Adrenal gland (tissue), 19 donors: ENCODE results near the gene SUGP1. TPM values are rescaled to one million over a fixed set of nuclear protein-coding genes. Genes with fewer than 3 reads are reported as not detected.

ENCODE experiments used
- DNase-seq, 7 donors: peaks; one replicate each; pipeline ENCODE4 v3.0.0-alpha.2; 2019 to 2020
- H3K27ac ChIP-seq, 5 donors: fragments of 200-600 bp; sonication (generic) in 4 of 5; 1 replicate in 3 of 5; 2 replicates in 2 of 5; pipeline versions ENCODE4 v1.5.1 to v1.8.0; 2016 to 2020; ENCODE audit warnings: mild to moderate bottlenecking in 1 of 5
- H3K27me3 ChIP-seq: fragments of 200-600 bp; 2 replicates; pipeline ENCODE4 v1.8.0; 2021
- H3K36me3 ChIP-seq, 2 donors: fragments of 200-600 bp; replicated peaks in 1 of 2; 1 replicate in 1 of 2; 2 replicates in 1 of 2; pipeline versions ENCODE4 v1.5.1 to v1.8.0; 2018 to 2022
- H3K4me1 ChIP-seq, 2 donors: fragments of 200-600 bp; replicated peaks in 1 of 2; 1 replicate in 1 of 2; 2 replicates in 1 of 2; pipeline versions ENCODE4 v1.5.1 to v1.8.0; 2018 to 2021
- H3K4me3 ChIP-seq, 4 donors: fragments of 200-600 bp; sonication (generic) in 3 of 4; one replicate each; pipeline ENCODE4 v1.5.1; 2016 to 2018
- H3K9me3 ChIP-seq, 3 donors: fragments of 200-600 bp; sonication (generic) in 1 of 3; replicated peaks in 1 of 3; 1 replicate in 2 of 3; 2 replicates in 1 of 3; pipeline versions ENCODE4 v1.5.1 to v1.8.0; 2016 to 2021
- POLR2A ChIP-seq, 2 donors: fragments of 450-650 bp; IDR thresholded peaks; one replicate each; pipeline ENCODE4 v1.6.1; 2017; ENCODE audit warnings: antibody characterized with exemption in 2 of 2, mild to moderate bottlenecking in 2 of 2, moderate library complexity in 1 of 2
- WGBS, 4 donors: extraction: QIAGEN DNeasy Blood & Tissue Kit in 2 of 4; methylation state at CpG; one replicate each; pipeline versions ENCODE4 v1.1.5 to v1.1.7; 2013 to 2017; 5-methylcytosine and 5-hydroxymethylcytosine counted together
- intact Hi-C, 2 donors: fragments of 100-400 bp; cut with DNase I; formaldehyde crosslinking; loops; one replicate each; pipeline versions ENCODE4 v1.14.1 to v1.15.0; 2022 to 2023
- long read RNA-seq, 10 donors: library from polyadenylated mRNA in 3 of 10; unstranded in 2 of 10; stranded (forward) in 1 of 10; transcript quantifications; one replicate each; pipeline ENCODE4 v2.0.0 and lab custom pipeline, GENCODE V29; 2021 to 2026
- polyA plus RNA-seq, 3 donors: library from polyadenylated mRNA; stranded (reverse); fragments of 200-250 nt in 2 of 3; fragments of 350-450 nt in 1 of 3; fragmentation: Illumina TruSeq in 1 of 3; extraction: RNeasy Lipid Tissue Mini Kit (QIAGEN cat#74804) in 1 of 3; gene quantifications; one replicate each; pipeline ENCODE4 v1.2.3, GENCODE V29; 2013 to 2014
- total RNA-seq, 9 donors: library from RNA; depleted of rRNA in 4 of 9; stranded (reverse); fragments of >200 nt in 4 of 9; fragments of 120-200 nt in 1 of 9; fragmentation: NEBNext Ultra II Directional in 1 of 9; extraction: Animal tissue kit (Norgen Biotek cat#: 25700) in 1 of 9; gene quantifications; one replicate each; pipeline versions ENCODE4 v1.1.0 to v1.2.4, GENCODE V29; 2013 to 2023
- TF ChIP-seq, protein P1 (sequence below), 6 experiments: fragments of 450-650 bp in 4 of 6; fragments of 200-600 bp in 2 of 6; sonication (generic) in 1 of 6; IDR thresholded peaks; 1 replicate in 5 of 6; 2 replicates in 1 of 6; pipeline versions ENCODE4 v1.5.1 to v1.8.0; 2016 to 2021; ENCODE audit warnings: antibody characterized with exemption in 6 of 6, mild to moderate bottlenecking in 2 of 6, moderate library complexity in 1 of 6
- donor health status: healthy with polysubstance abuse.
- donor health status: Bipolar disorder and iron deficiency.
- donor health status: DM: yes; HTN: yes; CAD: no.
- donor health status: DM: no; HTN: no; CAD: no.
- donor health status: DM: no; HTN: no; CAD: no.
- donor health status: DM: yes; HTN: yes; CAD: no.

The SUGP1 gene
- 10 to 100 TPM; 25.5 to 74.7 (median 53.9) TPM for total RNA-seq
- polyA plus RNA-seq: 100 to 1,000 TPM in 1 of 3 donors, 10 to 100 TPM in 2; 55.9 to 130 (median 91.0) TPM
- long read RNA-seq, donor 1, transcript SUGP1-208 (4 exons, 715 nt): major isoform, 11 of 26 reads
- long read RNA-seq, donor 1, partial matches to known transcripts: 10 of 26 reads
- long read RNA-seq, donor 1, other reads (novel, unspliced or antisense): 0 of 26 reads
- long read RNA-seq, donor 2, partial matches to known transcripts: 11 of 12 reads
- long read RNA-seq, donor 2, other reads (novel, unspliced or antisense): 0 of 12 reads
- long read RNA-seq, donor 3, partial matches to known transcripts: 13 of 17 reads
- long read RNA-seq, donor 3, other reads (novel, unspliced or antisense): 0 of 17 reads
- long read RNA-seq, donor 4, transcript SUGP1-201 (14 exons, 2,423 nt): major isoform, 8 of 15 reads
- long read RNA-seq, donor 4, partial matches to known transcripts: 4 of 15 reads
- long read RNA-seq, donor 4, other reads (novel, unspliced or antisense): 2 of 15 reads
- long read RNA-seq, donor 5, transcript SUGP1-201 (14 exons, 2,423 nt): major isoform, 41 of 55 reads
- long read RNA-seq, donor 5, partial matches to known transcripts: 3 of 55 reads
- long read RNA-seq, donor 5, other reads (novel, unspliced or antisense): 10 of 55 reads
- long read RNA-seq, donor 6, transcript SUGP1-201 (14 exons, 2,423 nt): major isoform, 8 of 26 reads
- long read RNA-seq, donor 6, partial matches to known transcripts: 16 of 26 reads
- long read RNA-seq, donor 6, other reads (novel, unspliced or antisense): 1 of 26 reads
- long read RNA-seq, donor 7, partial matches to known transcripts: 16 of 24 reads
- long read RNA-seq, donor 7, other reads (novel, unspliced or antisense): 0 of 24 reads
- long read RNA-seq, donor 8, transcript SUGP1-201 (14 exons, 2,423 nt): major isoform, 6 of 25 reads
- long read RNA-seq, donor 8, partial matches to known transcripts: 8 of 25 reads
- long read RNA-seq, donor 8, other reads (novel, unspliced or antisense): 6 of 25 reads
- long read RNA-seq, donor 9, transcript SUGP1-208 (4 exons, 715 nt): major isoform, 6 of 12 reads
- long read RNA-seq, donor 9, partial matches to known transcripts: 0 of 12 reads
- long read RNA-seq, donor 9, other reads (novel, unspliced or antisense): 0 of 12 reads
- long read RNA-seq, donor 10, partial matches to known transcripts: 0 of 9 reads
- long read RNA-seq, donor 10, other reads (novel, unspliced or antisense): 0 of 9 reads

DNA sequence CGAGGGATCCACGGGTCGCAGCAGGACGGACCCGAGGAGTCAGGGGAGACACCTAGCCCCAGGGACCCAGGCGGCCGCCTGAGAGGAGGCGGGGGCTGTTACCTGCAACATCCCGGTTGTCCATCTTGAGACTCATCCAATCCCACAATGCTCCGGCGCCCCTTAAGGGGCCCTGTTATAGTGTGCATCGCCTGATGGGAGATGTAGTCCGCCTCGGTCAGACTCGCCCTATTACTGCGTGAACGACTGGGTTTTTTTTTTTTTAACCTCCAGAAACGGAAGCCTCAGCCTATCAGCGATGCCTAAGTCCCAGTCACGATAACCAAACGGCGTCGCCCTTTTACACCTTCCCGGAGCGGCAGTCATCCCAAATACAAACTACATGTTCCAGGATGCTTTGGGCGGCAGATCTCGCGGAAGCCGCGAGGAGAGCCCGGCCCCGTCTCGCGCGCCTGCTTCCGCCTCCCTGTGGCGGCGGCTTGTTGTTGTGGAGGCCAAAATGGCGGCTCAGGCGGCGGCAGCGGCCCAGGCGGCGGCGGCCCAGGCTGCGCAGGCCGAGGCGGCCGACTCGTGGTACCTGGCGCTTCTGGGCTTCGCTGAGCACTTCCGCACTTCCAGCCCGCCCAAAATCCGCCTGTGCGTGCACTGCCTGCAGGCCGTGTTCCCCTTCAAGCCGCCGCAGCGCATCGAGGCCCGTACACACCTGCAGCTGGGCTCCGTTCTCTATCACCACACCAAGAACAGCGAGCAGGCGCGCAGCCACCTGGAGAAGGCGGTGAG, at the start of gene SUGP1, which contains the start of gene MAU2:
SUGP1 (minus strand) TSS at position 149 of the 780 bp plus-strand sequence; CDS start at position 136, 13 bp downstream.
MAU2 (plus strand) TSS at position 469 of the 780 bp plus-strand sequence; CDS start at position 500, 31 bp downstream.
- Histone ChIP-seq H3K4me1 (peaks cover 15 to 30% of the 10 kb centered on the region in 2 donors), H3K9me3 (no peaks in the 10 kb centered on the region), H3K4me3 (peak within 1 kb of the TSS; percentile 88 to 100 (median 92)), H3K27ac (peak within 1 kb of the TSS; percentile 73 to 91 (median 84)), H3K27me3 (no peaks in the 10 kb centered on the region), H3K36me3 (peaks cover 0 to 20% of the 10 kb centered on the region in 2 donors)
- DNase-seq: peak; percentile 86 to 94 (median 89)
- WGBS, 4 donors: 0% methylated on average over 13 to 67 of the region's 67 CpGs
- intact Hi-C loops: no loop called here
- TF ChIP-seq POLR2A (IDR thresholded peaks at IDR 0.05): peak; percentile 47 to 71
- TF ChIP-seq, protein P1, sequence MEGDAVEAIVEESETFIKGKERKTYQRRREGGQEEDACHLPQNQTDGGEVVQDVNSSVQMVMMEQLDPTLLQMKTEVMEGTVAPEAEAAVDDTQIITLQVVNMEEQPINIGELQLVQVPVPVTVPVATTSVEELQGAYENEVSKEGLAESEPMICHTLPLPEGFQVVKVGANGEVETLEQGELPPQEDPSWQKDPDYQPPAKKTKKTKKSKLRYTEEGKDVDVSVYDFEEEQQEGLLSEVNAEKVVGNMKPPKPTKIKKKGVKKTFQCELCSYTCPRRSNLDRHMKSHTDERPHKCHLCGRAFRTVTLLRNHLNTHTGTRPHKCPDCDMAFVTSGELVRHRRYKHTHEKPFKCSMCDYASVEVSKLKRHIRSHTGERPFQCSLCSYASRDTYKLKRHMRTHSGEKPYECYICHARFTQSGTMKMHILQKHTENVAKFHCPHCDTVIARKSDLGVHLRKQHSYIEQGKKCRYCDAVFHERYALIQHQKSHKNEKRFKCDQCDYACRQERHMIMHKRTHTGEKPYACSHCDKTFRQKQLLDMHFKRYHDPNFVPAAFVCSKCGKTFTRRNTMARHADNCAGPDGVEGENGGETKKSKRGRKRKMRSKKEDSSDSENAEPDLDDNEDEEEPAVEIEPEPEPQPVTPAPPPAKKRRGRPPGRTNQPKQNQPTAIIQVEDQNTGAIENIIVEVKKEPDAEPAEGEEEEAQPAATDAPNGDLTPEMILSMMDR (IDR thresholded peaks at IDR 0.05): peak in 3 of 6 experiments; percentile 38 to 63 (median 45)

DNA sequence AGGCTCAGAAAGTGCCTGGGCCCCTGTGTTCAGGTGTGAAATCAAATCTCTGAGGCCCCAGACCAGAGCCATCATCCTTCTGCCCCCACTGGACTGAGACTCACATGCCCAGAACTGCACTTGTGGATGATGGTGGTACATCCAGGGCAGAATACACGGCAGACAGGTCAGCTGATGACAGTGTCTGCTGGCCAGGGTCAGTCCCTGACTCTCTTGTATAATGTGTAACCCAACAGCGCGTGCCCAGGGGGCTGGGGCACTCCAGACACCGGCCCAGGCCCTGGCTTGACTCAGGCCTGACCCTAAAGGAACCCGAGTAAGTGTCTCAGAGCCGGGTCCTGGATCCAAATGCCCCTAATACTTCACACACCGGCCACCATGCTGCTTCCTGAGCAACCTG, 47.8 kb upstream of the SUGP1 start:
- H3K27me3 ChIP-seq: no peaks in the 10 kb centered on the region
- WGBS, 4 donors: 80 to 100% (median 87%) methylated on average over 1 to 7 of the region's 7 CpGs

More for the DNA sequence above, 47.8 kb upstream of the SUGP1 start:
- TF ChIP-seq, protein P1 (IDR thresholded peaks at IDR 0.05): no peak
- TF ChIP-seq POLR2A (IDR thresholded peaks at IDR 0.05): no peak
- no peak for DNase-seq
- Histone ChIP-seq H3K36me3 (no peaks in the 10 kb centered on the region), H3K4me1 (peaks cover 0 to 5% of the 10 kb centered on the region in 2 donors), H3K27ac (no peak overlapping the region), H3K4me3 (no peak overlapping the region), H3K9me3 (no peaks in the 10 kb centered on the region)
- intact Hi-C loops: loop anchor here in 1 of 2 donors (5.0 kb wide), 1 partner anchor 124 kb away; no protein-coding TSS in a partner anchor
